GM12873 (cell line): Measurements from ENCODE around the gene SLC22A15.

Source experiments
- CTCF ChIP-seq: IDR thresholded peaks from 2 replicates; pipeline ENCODE4 v1.5.1; 2012; ENCODE audit warnings: low read depth, mild to moderate bottlenecking, moderate library complexity, low read length, control low read depth; ENCODE audit not compliant: insufficient read depth; ENCODE audit errors: missing control alignments

The SLC22A15 gene

GRCh38 chr1:116036255-116036654, 59.9 kb downstream of the SLC22A15 start:
- TF ChIP-seq CTCF: no peak

GRCh38 chr1:116038679-116039078, 62.4 kb downstream of the SLC22A15 start:
- no peak for TF ChIP-seq CTCF

GRCh38 chr1:116044071-116044470, 67.8 kb downstream of the SLC22A15 start:
- TF ChIP-seq CTCF: no peak

GRCh38 chr1:116062201-116062600, 85.9 kb downstream of the SLC22A15 start:
- no peak for TF ChIP-seq CTCF

GRCh38 chr1:116064616-116065015, 88.3 kb downstream of the SLC22A15 start:
- no peak for TF ChIP-seq CTCF

- TF ChIP-seq CTCF: no peak
These were observed 90.7 kb downstream of the SLC22A15 start for GRCh38 chr1:116066868-116067565.

GRCh38 chr1:116067566-116067890, 91.2 kb downstream of the SLC22A15 start:
- no peak for TF ChIP-seq CTCF
